GM18499 (cell line): ENCODE measurements around the gene TFB2M.

ENCODE experiments used
- ATAC-seq: cut with Tn5 transposase; IDR thresholded peaks from one replicate; pipeline ENCODE4 v1.9.1; 2021; ENCODE audit warnings: moderate number of reproducible peaks; ENCODE audit not compliant: insufficient read depth, unreplicated experiment

Gene TFB2M

GRCh38 chr1:246518456-246519205 lies 47.4 kb downstream of the TFB2M start:
- ATAC-seq: no peak

GRCh38 chr1:246517391-246517790 lies 48.7 kb downstream of the TFB2M start:
- no peak for ATAC-seq

- ATAC-seq: no peak
Observed at GRCh38 chr1:246516126-246516525, 49.9 kb downstream of the TFB2M start.

GRCh38 chr1:246515390-246516005 lies 50.6 kb downstream of the TFB2M start:
- no peak for ATAC-seq

GRCh38 chr1:246513619-246514343 lies 52.3 kb downstream of the TFB2M start:
- no peak for ATAC-seq

GRCh38 chr1:246513041-246513440 lies 53.0 kb downstream of the TFB2M start:
- ATAC-seq: no peak

- ATAC-seq: no peak
Observed at GRCh38 chr1:246512635-246513034, 53.4 kb downstream of the TFB2M start.

GRCh38 chr1:246512230-246512629 lies 53.8 kb downstream of the TFB2M start:
- ATAC-seq: no peak

- no peak for ATAC-seq
Observed at GRCh38 chr1:246511203-246511602, 54.9 kb downstream of the TFB2M start.

- ATAC-seq: no peak
Observed at GRCh38 chr1:246510147-246511030, 55.7 kb downstream of the TFB2M start.

- no peak for ATAC-seq
Observed at GRCh38 chr1:246508897-246509688, 57.0 kb downstream of the TFB2M start.

GRCh38 chr1:246506674-246507481 lies 59.2 kb downstream of the TFB2M start, which contains the start of gene SMYD3:
TSS of gene SMYD3 (minus strand) at chr1:246507279.
- ATAC-seq: peak; percentile 82

- no peak for ATAC-seq
Observed at GRCh38 chr1:246506367-246506673, 59.7 kb downstream of the TFB2M start.

GRCh38 chr1:246503341-246503740 lies 62.7 kb downstream of the TFB2M start:
- ATAC-seq: no peak

- no peak for ATAC-seq
Observed at GRCh38 chr1:246497331-246497915, 68.6 kb downstream of the TFB2M start.

GRCh38 chr1:246492611-246493245 lies 73.3 kb downstream of the TFB2M start:
- ATAC-seq: no peak

- no peak for ATAC-seq
Observed at GRCh38 chr1:246491551-246492053, 74.5 kb downstream of the TFB2M start.
